ENCODE measurements around the gene ITFG1.
"Not testable (repeated sequence)": the region's sequence is repeated elsewhere in the genome, so short reads cannot be mapped to it uniquely, and the experiment has no call there.

Gene ITFG1

DNA sequence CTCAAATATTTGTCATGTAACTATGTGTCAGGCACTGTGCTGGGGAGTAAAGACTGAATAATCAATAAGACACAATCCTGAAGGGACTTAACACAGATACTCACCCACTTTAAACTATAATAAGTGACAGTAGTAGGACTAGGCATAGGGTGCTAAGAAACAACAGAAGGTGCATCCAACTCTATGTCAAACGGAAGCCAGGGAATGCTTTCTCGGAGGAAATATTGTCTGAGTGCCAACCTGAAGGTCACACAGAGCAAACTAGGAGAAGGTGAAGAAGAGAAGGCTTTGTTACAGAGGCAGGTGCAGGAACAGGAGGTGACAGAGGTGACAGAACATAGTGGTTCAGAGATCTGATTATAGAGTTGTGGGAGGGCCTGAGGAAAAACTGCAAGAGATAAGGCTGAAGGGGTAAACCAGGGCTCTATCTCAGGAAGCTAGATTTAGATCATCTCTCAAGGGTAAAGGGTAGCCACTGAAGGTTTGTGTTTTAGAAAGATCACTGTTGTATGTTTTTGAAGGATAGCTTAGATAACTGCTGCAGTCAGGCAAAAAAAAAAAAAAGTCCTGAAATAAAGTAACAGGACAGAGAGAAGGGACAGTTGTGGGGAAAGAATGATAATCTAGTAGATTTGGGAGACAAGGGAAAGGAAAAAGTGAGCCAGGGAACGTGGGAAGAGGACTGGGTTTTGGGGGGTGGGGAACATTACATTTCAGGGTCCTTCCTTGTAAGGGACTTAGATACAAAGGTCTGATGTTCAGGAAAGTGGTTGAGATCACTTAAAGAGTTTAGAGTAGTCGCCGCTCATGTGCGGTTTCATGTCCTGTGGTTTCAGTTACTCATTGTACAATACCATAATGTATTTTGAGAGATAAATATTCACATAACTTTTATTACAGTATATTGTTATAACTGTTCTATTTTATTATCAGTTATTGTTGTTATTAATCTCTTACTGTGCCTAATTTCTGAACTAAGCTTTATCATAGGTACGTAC, 231.5 kb downstream of the ITFG1 start:
- Histone ChIP-seq H3K27ac (ENCODE audit: low read depth, low read length) (no peak overlapping the region), H3K27me3 (ENCODE audit: control insufficient read depth in 1 of 2, insufficient read depth in 2 of 2, low read length in 2 of 2) (no peaks in the 10 kb centered on the region), H3K9me3 (ENCODE audit: control insufficient read depth in 1 of 2, low read length in 2 of 2) (no peaks in the 10 kb centered on the region), H3K9ac (ENCODE audit: low read depth in 1 of 2, low read length in 2 of 2) (no peak overlapping the region), H3K4me3 (ENCODE audit: low read depth in 1 of 2, low read length in 2 of 2) (no peak overlapping the region), H3K4me1 (ENCODE audit: control insufficient read depth in 1 of 2, insufficient read depth in 2 of 2, low read length in 2 of 2) (no peaks in the 10 kb centered on the region), H3K36me3 (ENCODE audit: control insufficient read depth in 1 of 2, insufficient read depth in 2 of 2, low read length in 2 of 2) (peaks cover 0 to 3% of the 10 kb centered on the region in 2 donors)

DNA sequence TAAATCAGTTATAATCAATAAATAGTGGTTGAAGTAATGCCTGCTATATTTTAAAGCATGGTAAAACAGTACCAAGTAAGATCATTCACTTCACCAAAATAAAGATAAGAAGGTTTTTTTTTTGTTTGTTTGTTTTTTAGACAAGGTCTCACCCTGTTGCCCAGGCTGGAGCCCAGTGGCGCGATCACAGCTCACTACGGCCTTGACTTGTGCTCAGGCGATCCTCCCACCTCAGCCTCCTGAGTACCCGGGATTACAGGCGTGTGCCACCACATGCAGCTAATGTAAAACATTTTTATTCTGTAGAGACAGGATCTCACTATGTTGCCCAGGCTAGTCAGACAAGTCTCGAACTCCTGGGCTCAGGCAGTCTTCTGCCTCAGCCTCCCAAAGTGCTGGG, 232.6 kb downstream of the ITFG1 start:
- no peak overlapping the region for H3K27ac ChIP-seq (ENCODE audit: low read depth, low read length)
- no peaks in the 10 kb centered on the region for H3K27me3 ChIP-seq (ENCODE audit: control insufficient read depth in 1 of 2, insufficient read depth in 2 of 2, low read length in 2 of 2)
- no peak overlapping the region for H3K9ac ChIP-seq (ENCODE audit: low read depth in 1 of 2, low read length in 2 of 2)
- no peak overlapping the region for H3K4me3 ChIP-seq (ENCODE audit: low read depth in 1 of 2, low read length in 2 of 2)
- H3K4me1 ChIP-seq (ENCODE audit: control insufficient read depth in 1 of 2, insufficient read depth in 2 of 2, low read length in 2 of 2): no peaks in the 10 kb centered on the region
- no peaks in the 10 kb centered on the region for H3K9me3 ChIP-seq (ENCODE audit: control insufficient read depth in 1 of 2, low read length in 2 of 2)
- peaks cover 0 to 3% of the 10 kb centered on the region in 2 donors for H3K36me3 ChIP-seq (ENCODE audit: control insufficient read depth in 1 of 2, insufficient read depth in 2 of 2, low read length in 2 of 2)

DNA sequence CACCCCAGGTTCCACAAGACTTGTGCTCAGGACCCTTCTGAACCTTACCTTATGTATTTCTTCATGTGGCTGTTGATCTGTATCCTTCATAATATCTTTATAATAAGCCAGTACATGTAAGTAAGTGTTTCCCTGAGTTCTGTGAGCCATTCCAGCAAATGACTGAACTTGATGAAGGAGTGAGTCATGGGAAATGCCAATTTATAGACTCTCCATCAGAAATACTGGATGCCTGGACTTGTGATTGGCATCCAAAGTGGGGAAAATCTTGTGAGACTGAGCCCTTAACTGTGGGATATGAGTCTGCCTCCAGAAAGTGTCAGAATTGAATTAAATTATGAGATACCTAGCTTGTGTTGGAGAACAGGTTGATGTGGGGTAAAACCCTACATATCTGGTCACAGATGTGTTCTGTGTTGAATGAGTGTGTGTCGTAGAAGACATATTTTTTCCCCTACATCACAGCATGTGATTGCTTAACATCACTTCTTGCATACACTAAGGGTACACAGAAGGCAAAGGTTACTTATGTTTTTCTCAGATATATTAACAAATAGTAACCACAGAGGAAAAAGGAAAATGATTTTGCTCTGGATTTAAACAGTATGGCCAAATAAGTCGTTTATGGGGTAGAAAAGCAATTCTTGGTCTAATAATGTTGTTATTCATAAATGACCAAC, 247.0 kb downstream of the ITFG1 start:
- no peak overlapping the region for H3K4me3 ChIP-seq (ENCODE audit: low read depth in 1 of 2, low read length in 2 of 2)
- no peak overlapping the region for H3K9ac ChIP-seq (ENCODE audit: low read depth in 1 of 2, low read length in 2 of 2)
- H3K9me3 ChIP-seq (ENCODE audit: control insufficient read depth in 1 of 2, low read length in 2 of 2): no peaks in the 10 kb centered on the region
- no peaks in the 10 kb centered on the region for H3K4me1 ChIP-seq (ENCODE audit: control insufficient read depth in 1 of 2, insufficient read depth in 2 of 2, low read length in 2 of 2)
- H3K36me3 ChIP-seq (ENCODE audit: control insufficient read depth in 1 of 2, insufficient read depth in 2 of 2, low read length in 2 of 2): peaks cover 0 to 14% of the 10 kb centered on the region in 2 donors
- H3K27me3 ChIP-seq (ENCODE audit: control insufficient read depth in 1 of 2, insufficient read depth in 2 of 2, low read length in 2 of 2): no peaks in the 10 kb centered on the region
- H3K27ac ChIP-seq (ENCODE audit: low read depth, low read length): no peak overlapping the region

DNA sequence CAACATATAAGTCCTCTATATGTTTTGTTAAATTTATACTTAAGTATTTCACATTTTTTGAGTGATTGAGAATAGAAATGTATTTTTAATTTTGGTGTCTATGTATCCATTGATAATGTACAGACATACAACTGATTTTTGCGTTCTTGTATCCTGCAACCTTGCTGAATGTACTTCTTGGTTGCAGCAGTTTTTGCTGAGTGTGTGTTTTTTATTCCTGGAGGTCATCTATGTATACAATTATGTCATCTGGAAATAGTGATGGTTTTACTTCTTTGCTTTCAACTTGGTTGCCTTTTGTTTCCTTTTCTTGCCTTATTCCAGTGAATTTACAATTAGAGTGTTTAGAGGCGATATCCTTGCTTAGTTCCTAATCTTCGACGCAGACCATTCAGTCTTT, 249.6 kb downstream of the ITFG1 start:
- H3K27me3 ChIP-seq (ENCODE audit: control insufficient read depth in 1 of 2, insufficient read depth in 2 of 2, low read length in 2 of 2): no peaks in the 10 kb centered on the region
- no peak overlapping the region for H3K9ac ChIP-seq (ENCODE audit: low read depth in 1 of 2, low read length in 2 of 2)
- H3K4me3 ChIP-seq (ENCODE audit: low read depth in 1 of 2, low read length in 2 of 2): no peak overlapping the region
- H3K27ac ChIP-seq (ENCODE audit: low read depth, low read length): no peak overlapping the region
- no peaks in the 10 kb centered on the region for H3K4me1 ChIP-seq (ENCODE audit: control insufficient read depth in 1 of 2, insufficient read depth in 2 of 2, low read length in 2 of 2)
- H3K9me3 ChIP-seq (ENCODE audit: control insufficient read depth in 1 of 2, low read length in 2 of 2): no peaks in the 10 kb centered on the region
- H3K36me3 ChIP-seq (ENCODE audit: control insufficient read depth in 1 of 2, insufficient read depth in 2 of 2, low read length in 2 of 2): peaks cover 0 to 9% of the 10 kb centered on the region in 2 donors

DNA sequence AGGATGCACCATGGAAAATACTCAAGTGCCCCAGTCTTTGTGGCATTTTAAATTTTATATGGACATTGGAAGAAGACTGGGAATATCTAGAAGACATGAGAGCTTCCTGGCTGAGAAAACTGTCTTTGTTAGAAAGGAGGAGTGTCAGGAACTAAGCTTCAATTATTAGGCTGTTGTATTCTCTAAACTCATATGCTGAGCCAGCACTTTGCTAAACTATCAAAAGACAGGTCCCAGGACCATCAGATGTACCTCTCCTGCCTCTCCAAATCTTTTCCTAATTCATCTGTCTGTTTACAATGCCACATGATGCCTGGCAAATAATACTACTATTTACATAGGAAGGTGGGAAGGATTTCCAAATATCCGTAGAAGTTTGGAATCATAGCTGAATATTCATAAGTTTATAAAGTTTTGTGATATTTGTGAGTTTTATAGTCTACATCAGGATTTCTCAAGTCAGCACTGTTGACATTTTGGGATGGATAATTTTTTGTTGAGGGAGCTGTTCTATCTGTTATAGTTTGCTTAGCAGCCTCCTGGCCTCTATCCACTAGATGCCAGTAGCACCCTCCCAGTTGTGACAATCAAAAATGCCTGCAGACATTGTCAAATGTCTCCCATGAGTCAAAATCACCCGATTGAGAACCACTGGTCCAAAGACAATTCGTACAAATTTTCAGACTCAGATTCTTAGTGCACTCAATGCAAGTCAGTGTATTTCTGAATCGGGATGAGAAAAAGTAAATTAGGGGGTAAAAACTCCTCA, 255.9 kb downstream of the ITFG1 start:
- no peak overlapping the region for H3K9ac ChIP-seq (ENCODE audit: low read depth in 1 of 2, low read length in 2 of 2)
- H3K27me3 ChIP-seq (ENCODE audit: control insufficient read depth in 1 of 2, insufficient read depth in 2 of 2, low read length in 2 of 2): no peaks in the 10 kb centered on the region
- H3K36me3 ChIP-seq (ENCODE audit: control insufficient read depth in 1 of 2, insufficient read depth in 2 of 2, low read length in 2 of 2): no peaks in the 10 kb centered on the region
- no peak overlapping the region for H3K4me3 ChIP-seq (ENCODE audit: low read depth in 1 of 2, low read length in 2 of 2)
- H3K9me3 ChIP-seq (ENCODE audit: control insufficient read depth in 1 of 2, low read length in 2 of 2): no peaks in the 10 kb centered on the region
- H3K4me1 ChIP-seq (ENCODE audit: control insufficient read depth in 1 of 2, insufficient read depth in 2 of 2, low read length in 2 of 2): no peaks in the 10 kb centered on the region
- no peak overlapping the region for H3K27ac ChIP-seq (ENCODE audit: low read depth, low read length)

DNA sequence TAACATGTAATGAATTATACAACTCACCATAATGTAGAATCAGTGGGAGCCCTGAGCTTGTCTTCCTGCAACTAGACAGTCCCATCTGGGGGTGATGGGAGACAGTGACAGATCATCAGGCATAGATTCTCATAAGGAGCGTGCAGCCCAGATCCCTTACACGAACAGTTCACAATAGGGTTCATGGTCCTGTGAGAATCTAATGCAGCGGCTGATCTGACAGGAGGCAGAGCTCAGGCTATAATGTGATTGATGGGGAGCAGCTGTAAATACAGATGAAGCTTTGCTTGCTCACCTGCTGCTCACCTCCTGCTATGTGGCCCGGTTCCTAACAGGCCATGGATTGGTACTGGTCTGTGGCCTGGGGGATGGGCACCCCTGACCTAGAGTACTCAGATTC, 257.4 kb downstream of the ITFG1 start:
- H3K4me3 ChIP-seq (ENCODE audit: low read depth in 1 of 2, low read length in 2 of 2); H3K9me3 ChIP-seq (ENCODE audit: control insufficient read depth in 1 of 2, low read length in 2 of 2); H3K27me3 ChIP-seq (ENCODE audit: control insufficient read depth in 1 of 2, insufficient read depth in 2 of 2, low read length in 2 of 2); H3K9ac ChIP-seq (ENCODE audit: low read depth in 1 of 2, low read length in 2 of 2); H3K4me1 ChIP-seq (ENCODE audit: control insufficient read depth in 1 of 2, insufficient read depth in 2 of 2, low read length in 2 of 2); H3K27ac ChIP-seq (ENCODE audit: low read depth, low read length); H3K36me3 ChIP-seq (ENCODE audit: control insufficient read depth in 1 of 2, insufficient read depth in 2 of 2, low read length in 2 of 2): not testable (repeated sequence)

DNA sequence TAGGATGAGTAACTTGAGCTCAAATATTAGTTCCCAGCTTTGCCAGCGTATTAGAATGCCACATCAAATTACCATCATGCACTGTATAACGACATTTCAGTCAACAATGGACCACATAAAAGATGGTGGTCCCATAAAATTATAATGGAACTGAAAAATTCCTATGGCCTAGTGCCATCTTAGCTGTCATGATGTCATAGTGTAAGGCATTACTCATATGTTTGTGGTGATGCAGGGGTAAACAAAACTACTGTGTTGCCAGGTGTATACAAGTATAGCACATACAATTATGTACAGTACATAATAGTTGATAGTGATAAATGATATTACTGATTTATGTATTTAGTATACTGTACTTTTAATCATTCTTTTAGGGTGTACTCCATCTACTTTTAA, 262.7 kb downstream of the ITFG1 start:
- H3K27me3 ChIP-seq (ENCODE audit: control insufficient read depth in 1 of 2, insufficient read depth in 2 of 2, low read length in 2 of 2): no peaks in the 10 kb centered on the region
- H3K9me3 ChIP-seq (ENCODE audit: control insufficient read depth in 1 of 2, low read length in 2 of 2): no peaks in the 10 kb centered on the region
- no peak overlapping the region for H3K9ac ChIP-seq (ENCODE audit: low read depth in 1 of 2, low read length in 2 of 2)
- no peak overlapping the region for H3K27ac ChIP-seq (ENCODE audit: low read depth, low read length)
- H3K4me1 ChIP-seq (ENCODE audit: control insufficient read depth in 1 of 2, insufficient read depth in 2 of 2, low read length in 2 of 2): no peaks in the 10 kb centered on the region
- no peaks in the 10 kb centered on the region for H3K36me3 ChIP-seq (ENCODE audit: control insufficient read depth in 1 of 2, insufficient read depth in 2 of 2, low read length in 2 of 2)
- no peak overlapping the region for H3K4me3 ChIP-seq (ENCODE audit: low read depth in 1 of 2, low read length in 2 of 2)

DNA sequence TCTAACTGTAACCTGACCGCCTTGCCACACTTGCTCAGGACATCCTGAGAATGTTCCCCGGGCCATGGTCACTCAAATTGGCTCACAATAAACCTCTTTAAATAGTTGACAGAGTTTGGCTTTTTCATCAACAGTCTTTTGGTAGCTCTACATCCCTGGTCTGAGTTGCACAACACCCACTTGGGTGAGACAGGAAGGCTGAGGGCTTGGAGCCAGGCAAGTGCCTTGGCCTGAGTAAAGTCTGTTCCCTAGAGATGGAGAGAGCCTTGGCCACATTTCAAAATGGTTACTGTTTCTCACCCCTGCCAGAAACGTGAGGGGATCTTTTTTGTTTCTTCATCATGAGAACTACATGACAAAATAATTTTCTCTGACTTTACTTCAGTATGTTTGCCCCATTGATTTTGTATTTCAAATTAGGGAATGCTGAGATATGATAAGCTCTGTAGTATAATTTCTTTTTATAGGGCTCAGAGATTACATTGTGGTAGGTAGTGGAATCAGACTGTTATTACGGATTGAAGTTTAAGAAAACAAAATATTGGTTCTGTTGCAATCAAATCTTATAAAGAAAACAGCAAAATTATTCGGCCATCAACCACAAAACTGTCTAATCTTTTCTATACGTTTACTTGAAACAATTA, 263.2 kb downstream of the ITFG1 start:
- Histone ChIP-seq H3K4me3 (ENCODE audit: low read depth in 1 of 2, low read length in 2 of 2) (no peak overlapping the region), H3K9ac (ENCODE audit: low read depth in 1 of 2, low read length in 2 of 2) (no peak overlapping the region), H3K27me3 (ENCODE audit: control insufficient read depth in 1 of 2, insufficient read depth in 2 of 2, low read length in 2 of 2) (no peaks in the 10 kb centered on the region), H3K4me1 (ENCODE audit: control insufficient read depth in 1 of 2, insufficient read depth in 2 of 2, low read length in 2 of 2) (no peaks in the 10 kb centered on the region), H3K27ac (ENCODE audit: low read depth, low read length) (no peak overlapping the region), H3K36me3 (ENCODE audit: control insufficient read depth in 1 of 2, insufficient read depth in 2 of 2, low read length in 2 of 2) (no peaks in the 10 kb centered on the region), H3K9me3 (ENCODE audit: control insufficient read depth in 1 of 2, low read length in 2 of 2) (no peaks in the 10 kb centered on the region)

DNA sequence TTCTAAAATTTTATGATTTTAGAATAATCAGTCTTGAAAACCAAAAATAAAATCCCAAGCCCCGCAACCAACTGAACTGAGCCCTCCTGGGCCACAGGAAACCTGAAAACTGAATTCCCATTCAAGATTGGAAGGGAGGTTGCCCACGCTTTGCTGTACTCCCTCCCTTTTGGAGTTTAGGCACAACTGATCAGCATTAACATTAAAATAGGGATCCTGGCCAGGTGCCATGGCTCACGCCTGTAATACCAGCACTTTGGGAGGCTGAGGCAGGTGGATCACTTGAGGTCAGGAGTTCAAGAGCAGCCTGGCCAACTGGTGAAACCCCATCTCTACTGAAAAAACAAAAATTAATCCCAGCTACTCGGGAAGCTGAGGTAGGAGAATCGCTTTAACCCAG, 264.4 kb downstream of the ITFG1 start:
- no peaks in the 10 kb centered on the region for H3K9me3 ChIP-seq (ENCODE audit: control insufficient read depth in 1 of 2, low read length in 2 of 2)
- H3K4me3 ChIP-seq (ENCODE audit: low read depth in 1 of 2, low read length in 2 of 2): no peak overlapping the region
- no peaks in the 10 kb centered on the region for H3K4me1 ChIP-seq (ENCODE audit: control insufficient read depth in 1 of 2, insufficient read depth in 2 of 2, low read length in 2 of 2)
- H3K27ac ChIP-seq (ENCODE audit: low read depth, low read length): no peak overlapping the region
- no peak overlapping the region for H3K9ac ChIP-seq (ENCODE audit: low read depth in 1 of 2, low read length in 2 of 2)
- H3K27me3 ChIP-seq (ENCODE audit: control insufficient read depth in 1 of 2, insufficient read depth in 2 of 2, low read length in 2 of 2): no peaks in the 10 kb centered on the region
- H3K36me3 ChIP-seq (ENCODE audit: control insufficient read depth in 1 of 2, insufficient read depth in 2 of 2, low read length in 2 of 2): no peaks in the 10 kb centered on the region

All from duodenal mucosa (tissue), 2 donors.